Kidney epithelial cell (primary cell): ENCODE data around the gene PDE4B. TPM values are rescaled to one million over a fixed set of nuclear protein-coding genes. Genes with fewer than 3 reads are reported as not detected.
"Not testable (repeated sequence)": the region's sequence is repeated elsewhere in the genome, so short reads cannot be mapped to it uniquely, and the experiment has no call there.

ENCODE experiments used
- DNase-seq: peaks from one replicate; pipeline ENCODE4 v3.0.0-alpha.2; 2010; ENCODE audit warnings: low read depth
- H3K27me3 ChIP-seq: 2 replicates; pipeline ENCODE4 v1.6.0; 2011; ENCODE audit warnings: low read length; ENCODE audit not compliant: control insufficient read depth, insufficient read depth
- H3K36me3 ChIP-seq: 2 replicates; pipeline ENCODE4 v1.5.1; 2011; ENCODE audit warnings: low read length; ENCODE audit not compliant: control insufficient read depth, insufficient read depth
- H3K4me3 ChIP-seq: 2 replicates; pipeline ENCODE4 v1.5.1; 2011; ENCODE audit warnings: low read depth, mild to moderate bottlenecking, control low read depth, low read length
- total RNA-seq: library from RNA; depleted of rRNA; stranded (reverse); fragments of >200 nt; gene quantifications from 2 replicates; pipeline ENCODE4 v1.2.3, GENCODE V29; 2015
- TF ChIP-seq, protein P1 (sequence below): IDR thresholded peaks from 2 replicates; pipeline ENCODE4 v1.5.1; 2011; ENCODE audit warnings: mild to moderate bottlenecking, moderate library complexity, low read length, control low read depth, inconsistent platforms; ENCODE audit not compliant: insufficient read depth, poor library complexity, severe bottlenecking

The PDE4B gene
- total RNA-seq, 1 donor from 2014 or later = 0.33 TPM

DNA sequence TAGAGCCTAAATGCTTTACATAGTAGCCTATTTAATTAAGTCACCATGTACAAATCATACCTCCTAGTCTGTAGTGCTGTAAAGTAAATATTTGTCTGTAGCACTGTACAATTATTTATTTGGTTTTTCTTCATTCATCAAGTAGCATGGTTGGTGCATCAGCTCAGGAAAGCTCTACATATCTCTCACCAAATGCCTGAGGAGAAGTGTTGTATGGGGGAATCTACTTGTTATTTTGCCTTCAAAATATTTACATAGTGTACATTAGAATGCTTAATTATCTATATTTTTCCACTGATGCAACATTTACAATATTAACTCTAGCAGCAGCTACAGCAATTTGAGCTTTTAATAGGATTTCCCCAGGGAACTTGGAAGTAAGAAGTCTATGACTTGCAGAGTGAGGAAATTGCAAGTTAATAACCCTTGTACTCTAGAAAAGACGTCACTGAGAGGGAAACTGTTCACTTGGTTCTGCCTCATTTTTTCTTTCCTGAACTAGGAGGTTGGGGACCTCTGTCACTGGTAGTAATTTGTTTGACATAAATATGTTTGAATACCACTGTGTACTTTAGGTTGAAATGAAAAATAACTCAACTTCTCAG, 207.4 kb downstream of the PDE4B start:
- TF ChIP-seq, protein P1, sequence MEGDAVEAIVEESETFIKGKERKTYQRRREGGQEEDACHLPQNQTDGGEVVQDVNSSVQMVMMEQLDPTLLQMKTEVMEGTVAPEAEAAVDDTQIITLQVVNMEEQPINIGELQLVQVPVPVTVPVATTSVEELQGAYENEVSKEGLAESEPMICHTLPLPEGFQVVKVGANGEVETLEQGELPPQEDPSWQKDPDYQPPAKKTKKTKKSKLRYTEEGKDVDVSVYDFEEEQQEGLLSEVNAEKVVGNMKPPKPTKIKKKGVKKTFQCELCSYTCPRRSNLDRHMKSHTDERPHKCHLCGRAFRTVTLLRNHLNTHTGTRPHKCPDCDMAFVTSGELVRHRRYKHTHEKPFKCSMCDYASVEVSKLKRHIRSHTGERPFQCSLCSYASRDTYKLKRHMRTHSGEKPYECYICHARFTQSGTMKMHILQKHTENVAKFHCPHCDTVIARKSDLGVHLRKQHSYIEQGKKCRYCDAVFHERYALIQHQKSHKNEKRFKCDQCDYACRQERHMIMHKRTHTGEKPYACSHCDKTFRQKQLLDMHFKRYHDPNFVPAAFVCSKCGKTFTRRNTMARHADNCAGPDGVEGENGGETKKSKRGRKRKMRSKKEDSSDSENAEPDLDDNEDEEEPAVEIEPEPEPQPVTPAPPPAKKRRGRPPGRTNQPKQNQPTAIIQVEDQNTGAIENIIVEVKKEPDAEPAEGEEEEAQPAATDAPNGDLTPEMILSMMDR = no peak
- H3K4me3 ChIP-seq = no peak overlapping the region
- no peak for DNase-seq
- H3K36me3 ChIP-seq = no peaks in the 10 kb centered on the region
- H3K27me3 ChIP-seq = no peaks in the 10 kb centered on the region

DNA sequence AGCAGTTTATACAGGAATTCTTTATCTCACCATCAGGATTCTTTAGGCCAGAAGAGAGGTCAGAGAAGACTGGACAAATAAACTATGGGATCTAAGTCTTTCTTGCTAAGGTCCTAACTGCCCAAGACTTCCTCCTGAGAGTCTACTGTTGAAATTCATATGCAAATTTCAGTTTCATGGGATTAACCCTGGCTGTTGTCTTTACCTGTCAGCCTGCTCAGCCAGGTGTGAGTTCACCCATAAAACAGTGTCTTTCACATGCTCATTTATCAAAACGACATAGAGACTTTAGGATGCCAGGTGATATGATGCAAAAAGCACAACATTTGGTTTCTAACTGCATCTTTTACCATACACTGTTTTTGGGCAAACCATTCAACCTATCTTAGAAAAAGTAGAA, 211.0 kb downstream of the PDE4B start:
- TF ChIP-seq, protein P1 = no peak
- no peak for DNase-seq
- H3K4me3 ChIP-seq = no peak overlapping the region
- no peaks in the 10 kb centered on the region for H3K27me3 ChIP-seq
- H3K36me3 ChIP-seq = no peaks in the 10 kb centered on the region

DNA sequence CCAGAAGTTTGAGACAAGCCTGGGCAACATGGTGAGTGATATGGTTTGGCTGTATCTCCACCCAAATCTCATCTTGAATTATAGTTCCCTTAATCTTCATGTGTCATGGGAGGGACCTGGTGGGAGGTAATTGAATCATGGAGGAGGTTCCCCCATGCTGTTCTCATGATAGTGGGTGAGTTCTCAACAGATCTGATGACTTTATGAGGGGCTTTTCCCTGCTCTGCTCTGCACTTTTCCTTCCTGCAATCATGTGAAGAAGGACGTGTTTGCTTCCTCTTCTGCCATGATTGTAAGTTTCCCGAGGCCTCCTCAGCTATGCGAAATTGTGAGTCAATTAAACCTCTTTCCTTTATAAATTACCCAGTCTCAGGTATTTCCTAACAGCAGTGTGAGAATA, 213.8 kb downstream of the PDE4B start:
- H3K4me3 ChIP-seq, H3K27me3 ChIP-seq, DNase-seq, H3K36me3 ChIP-seq: not testable (repeated sequence)

DNA sequence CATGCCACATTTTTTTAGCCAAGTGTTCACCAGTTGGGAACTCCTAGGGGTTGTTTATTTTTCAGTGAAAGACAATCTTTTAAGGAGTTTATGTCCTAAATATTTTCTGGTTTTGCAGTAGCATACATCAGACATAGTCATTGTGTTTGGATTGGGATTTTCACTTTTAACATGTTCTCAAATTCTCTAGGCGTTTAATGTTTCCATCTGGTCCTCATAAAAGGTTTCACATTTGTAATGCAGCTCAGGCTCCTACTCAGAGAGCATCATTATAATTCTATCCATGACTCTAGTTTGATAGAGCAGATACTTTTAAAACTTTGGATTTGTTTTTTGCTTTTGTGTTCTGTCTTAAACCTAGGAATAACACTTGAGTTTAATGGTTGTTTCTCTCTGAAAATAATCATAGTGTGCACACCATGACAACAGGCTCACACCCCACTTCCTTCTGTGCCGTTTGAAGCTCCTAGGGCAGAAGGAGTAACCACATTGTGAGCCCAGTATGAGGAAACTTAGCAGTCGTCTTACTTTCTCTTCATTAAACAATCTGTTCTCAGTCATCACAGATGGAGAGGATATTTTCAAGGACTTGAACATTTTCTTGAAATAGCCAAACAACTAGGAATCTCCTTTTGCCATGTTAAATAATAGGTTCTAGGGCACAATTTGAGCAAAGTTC, 219.6 kb downstream of the PDE4B start:
- Histone ChIP-seq H3K27me3 (no peaks in the 10 kb centered on the region), H3K4me3 (no peak overlapping the region), H3K36me3 (no peaks in the 10 kb centered on the region)
- no peak for DNase-seq
- TF ChIP-seq, protein P1 = no peak

DNA sequence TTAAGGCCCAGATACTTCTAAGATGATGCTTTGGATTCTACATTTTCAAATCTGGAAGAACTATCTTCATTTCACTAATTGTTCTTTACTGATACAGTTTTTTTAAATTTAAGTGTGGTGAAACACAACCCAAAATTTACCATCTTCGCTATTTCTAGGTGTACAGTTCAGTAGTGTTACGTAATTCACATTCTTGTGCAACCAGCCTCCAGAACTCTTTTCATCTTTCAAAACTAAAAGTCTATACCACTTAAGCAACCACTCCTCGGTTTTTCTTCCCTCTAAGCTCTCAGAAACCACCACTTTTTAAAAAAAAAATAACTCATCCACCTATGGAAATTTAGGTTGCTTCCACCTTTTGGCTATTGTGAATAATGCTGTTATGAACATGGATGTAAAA, 220.7 kb downstream of the PDE4B start:
- no peak overlapping the region for H3K4me3 ChIP-seq
- no peaks in the 10 kb centered on the region for H3K27me3 ChIP-seq
- no peaks in the 10 kb centered on the region for H3K36me3 ChIP-seq
- TF ChIP-seq, protein P1 = no peak
- DNase-seq = no peak

DNA sequence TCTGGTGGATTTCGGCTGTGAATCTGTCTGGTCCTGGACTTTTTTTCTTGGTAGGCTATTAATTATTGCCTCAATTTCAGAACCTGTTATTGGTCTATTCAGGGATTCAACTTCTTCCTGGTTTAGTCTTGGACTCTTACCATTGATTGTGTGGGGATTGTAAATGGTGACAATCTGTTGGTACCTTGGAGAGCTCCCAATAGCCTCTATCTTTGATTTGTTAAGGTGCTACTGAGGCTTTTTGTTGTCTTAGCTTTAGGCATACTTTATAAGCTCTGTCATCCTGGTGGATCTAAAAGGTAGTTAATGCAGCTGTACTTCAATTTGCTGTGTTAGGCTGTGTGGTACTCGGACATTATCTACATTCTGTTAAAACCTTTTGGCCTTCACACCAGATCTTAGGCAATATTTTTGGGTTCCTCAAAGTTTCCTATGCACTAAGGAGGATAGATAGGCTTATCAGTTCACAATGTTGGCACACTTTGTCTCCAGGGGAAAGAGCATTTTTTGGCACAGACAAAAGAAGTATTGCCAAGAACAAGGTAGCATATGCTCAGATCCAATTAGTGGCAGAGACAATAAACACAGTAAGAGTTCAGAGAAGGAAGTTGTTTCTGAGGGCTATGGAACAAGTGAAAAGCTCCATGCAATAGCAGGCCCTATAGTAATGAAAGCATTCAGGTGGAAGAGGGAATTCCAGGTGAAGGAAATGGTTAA, 230.4 kb downstream of the PDE4B start:
- no peak for DNase-seq
- no peak overlapping the region for H3K4me3 ChIP-seq
- TF ChIP-seq, protein P1 = no peak

More for the DNA sequence above, 230.4 kb downstream of the PDE4B start:
- Histone ChIP-seq H3K36me3 (no peaks in the 10 kb centered on the region), H3K27me3 (no peaks in the 10 kb centered on the region)
